Right renal pelvis (tissue), 4 donors: ENCODE data around the gene NPW. TPM values are rescaled to one million over a fixed set of nuclear protein-coding genes. Genes with fewer than 3 reads are reported as not detected.
A peak's percentile ranks its signal among the peaks of the same experiment; 100 is the strongest.

Experiments
- DNase-seq, 4 donors: peaks; one replicate each; pipeline ENCODE4 v3.0.0-alpha.2; 2013; ENCODE audit warnings: low read depth in 4 of 4, low spot score in 3 of 4, missing footprints in 1 of 4
- polyA plus RNA-seq, 4 donors: library from polyadenylated mRNA; unstranded; fragments of 120-200 nt; gene quantifications; one replicate each; pipeline ENCODE4 v1.2.1, GENCODE V29; 2013; ENCODE audit not compliant: insufficient read length in 4 of 4

The NPW gene
- polyA plus RNA-seq, 4 donors = 3.8 to 10.3 (median 5.5) TPM

- no peak for DNase-seq
These were observed 26.6 kb downstream of the NPW start for GRCh38 chr16:2045965-2046892.

DNA sequence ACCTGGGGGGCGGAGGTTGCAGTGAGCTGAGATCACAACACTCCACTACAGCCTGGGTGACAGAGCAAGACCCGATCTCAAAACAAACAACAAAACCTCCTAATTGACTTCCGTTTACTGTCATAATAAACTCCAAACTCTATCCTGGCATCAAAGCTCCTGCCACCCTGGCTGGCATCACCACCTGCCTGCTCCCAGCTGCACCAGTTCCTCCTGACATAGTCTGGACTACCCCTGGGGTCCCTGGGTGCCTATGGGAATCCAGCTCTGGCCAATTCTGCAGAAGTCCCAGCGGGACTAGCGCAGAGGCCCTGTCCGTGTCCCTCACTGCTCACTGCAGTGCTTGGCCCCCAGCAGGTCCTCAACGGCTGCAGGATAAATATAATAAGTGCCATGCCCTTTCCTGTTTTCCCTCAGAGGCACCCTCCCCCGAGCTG, 27.3 kb downstream of the NPW start:
- DNase-seq = no peak

DNA sequence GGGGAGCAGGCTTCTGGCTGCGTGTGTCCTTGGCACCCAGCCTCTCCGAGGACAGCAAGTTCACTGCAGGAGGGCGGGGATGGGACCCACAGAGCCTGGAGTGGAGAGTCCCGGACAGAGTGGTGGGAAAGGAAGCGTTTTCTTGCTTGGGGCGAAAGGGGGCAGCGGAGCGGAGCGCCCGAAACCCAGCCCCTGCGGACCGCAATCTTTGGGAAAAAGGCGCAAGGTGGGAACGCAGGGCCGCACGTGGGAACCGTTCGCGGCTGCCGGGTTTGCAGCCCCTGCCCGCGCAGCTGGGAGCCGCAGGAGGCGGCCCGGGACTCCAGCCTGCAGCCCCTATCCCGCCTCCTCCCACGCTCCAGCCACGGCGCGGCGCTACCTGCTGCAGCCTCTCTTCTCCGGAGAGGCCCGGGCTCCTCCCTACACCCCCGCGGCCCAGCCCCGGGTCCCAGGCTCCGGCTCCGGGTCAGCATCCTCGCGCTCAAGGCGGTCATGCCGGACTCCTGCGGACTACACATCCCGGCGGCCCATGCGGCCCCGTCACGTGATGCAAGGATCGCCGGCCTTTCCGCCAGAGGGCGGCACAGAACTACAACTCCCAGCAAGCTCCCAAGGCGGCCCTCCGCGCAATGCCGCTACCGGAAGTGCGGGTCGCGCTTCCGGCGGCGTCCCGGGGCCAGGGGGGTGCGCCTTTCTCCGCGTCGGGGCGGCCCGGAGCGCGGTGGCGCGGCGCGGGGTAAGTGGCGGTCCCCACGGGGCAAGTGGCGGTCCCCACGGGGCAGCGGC, 27.9 kb downstream of the NPW start, which contains the start of the genes NTHL1 and TSC2:
Gene NTHL1 (minus strand): TSS at position 505 of the 786 bp plus-strand sequence. CDS start 11 bp downstream, at position 494.
Gene TSC2 (plus strand): TSS at position 656 of the 786 bp plus-strand sequence. CDS start 631 bp downstream, outside the sequence.
- DNase-seq = peak; percentile 91 to 96 (median 94)

DNA sequence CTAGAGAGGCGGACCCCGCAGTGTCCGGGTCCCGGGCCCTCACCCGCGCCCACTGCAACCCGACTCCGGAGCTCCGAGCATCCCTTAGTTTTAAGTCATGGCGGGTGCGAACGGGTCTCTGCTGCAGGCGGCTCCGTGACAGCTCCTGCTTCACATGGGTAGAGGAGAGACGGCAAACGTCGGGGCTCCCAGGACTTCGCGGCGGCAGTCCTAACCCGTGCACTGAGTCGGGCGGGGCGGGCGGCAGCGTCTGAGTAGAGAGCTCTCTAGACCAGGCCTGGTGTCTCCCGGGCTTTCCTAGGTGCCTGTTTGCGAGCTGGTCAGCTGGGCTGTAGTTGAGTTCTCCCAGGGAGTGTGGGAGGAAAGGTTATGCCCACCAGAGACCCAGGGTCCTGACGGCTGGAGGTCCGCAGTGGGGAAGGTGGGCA, 28.5 kb downstream of the NPW start:
- no peak for DNase-seq

DNA sequence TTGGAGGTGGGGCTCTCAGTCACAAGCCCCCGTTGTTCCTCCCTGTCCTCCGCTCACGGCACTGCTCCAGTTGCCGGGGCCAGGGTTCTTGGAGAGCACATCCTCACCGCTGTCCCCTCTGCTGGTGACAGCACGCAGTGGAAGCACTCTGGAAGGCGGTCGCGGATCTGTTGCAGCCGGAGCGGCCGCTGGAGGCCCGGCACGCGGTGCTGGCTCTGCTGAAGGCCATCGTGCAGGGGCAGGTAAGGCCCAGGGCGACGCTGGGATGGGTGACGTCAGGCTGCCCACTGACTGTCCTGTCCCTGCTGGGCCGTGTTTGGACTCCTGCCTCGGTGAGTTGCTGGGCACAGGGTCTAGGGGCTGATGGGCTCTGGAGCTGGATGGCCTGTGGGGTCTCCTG, 33.6 kb downstream of the NPW start:
- no peak for DNase-seq

DNA sequence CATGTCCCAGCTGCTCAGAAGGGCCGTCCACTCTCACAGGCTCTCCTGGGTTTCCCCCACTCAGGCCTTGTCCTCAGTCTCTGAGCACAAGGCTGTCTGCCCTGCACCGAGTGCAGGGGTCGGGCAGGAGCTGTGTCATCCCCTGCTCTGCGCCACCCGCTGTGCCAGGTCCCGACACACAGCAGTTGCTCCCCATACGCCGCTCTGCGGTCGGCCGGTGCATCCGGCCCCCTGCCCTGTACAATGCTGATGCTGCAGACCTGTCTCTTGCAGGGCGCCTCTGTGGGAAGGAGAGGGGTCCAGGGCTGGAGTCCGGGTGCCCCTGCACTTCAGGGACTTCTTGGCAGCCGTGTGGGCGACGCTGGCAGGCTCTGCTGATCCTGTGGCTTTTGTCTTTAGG, 34.3 kb downstream of the NPW start:
- DNase-seq = no peak

- no peak for DNase-seq
These were observed 35.1 kb downstream of the NPW start for GRCh38 chr16:2054543-2055245.

DNA sequence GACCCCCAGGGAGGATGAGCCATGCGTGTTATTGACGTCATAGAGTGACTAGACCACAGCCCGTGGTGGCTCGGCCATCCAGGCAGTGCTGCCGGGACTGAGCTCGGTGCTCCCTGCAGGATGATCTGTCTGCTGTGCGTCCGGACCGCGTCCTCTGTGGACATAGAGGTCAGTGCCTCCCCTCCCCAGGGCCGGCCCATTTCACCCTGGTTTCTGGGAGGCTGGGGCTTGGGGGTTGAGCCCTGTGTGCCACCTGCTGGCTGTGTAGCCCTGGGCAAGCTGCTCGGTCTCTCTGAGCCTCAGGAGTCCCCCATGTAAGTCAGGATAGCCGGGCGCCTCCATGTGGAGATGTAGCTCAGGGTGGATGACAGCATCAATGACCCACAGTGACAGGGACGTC, 36.5 kb downstream of the NPW start:
- no peak for DNase-seq

DNA sequence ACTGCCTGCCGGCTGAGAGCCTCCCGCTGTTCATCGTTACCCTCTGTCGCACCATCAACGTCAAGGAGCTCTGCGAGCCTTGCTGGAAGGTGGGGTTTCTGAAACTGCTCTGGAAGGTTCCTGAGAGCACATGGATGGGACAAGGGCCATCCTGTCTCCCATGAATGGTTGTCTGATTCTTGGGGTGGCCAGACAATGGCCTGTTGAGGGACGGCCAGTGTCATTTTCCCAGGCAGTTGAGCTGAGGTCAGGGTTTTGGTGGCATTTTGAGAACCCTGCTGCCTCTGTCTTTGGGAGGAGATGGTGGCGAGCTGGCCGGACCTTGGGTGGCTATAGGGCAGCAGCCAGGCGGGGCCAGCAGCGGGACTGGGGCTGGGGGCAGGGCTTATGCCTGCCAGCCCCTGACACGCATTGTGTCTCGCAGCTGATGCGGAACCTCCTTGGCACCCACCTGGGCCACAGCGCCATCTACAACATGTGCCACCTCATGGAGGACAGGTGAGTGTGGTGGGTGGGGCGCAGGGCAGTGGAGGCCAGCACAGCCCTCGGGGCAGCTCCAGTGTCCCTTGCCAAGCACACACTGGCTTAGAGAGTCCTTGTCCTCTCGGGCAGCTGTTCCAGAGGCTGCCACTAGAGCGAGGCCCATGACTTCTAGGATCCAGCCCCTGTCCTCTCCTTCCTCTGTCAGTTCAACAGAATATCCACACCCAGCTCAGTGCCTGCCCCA, 37.3 kb downstream of the NPW start:
- DNase-seq = no peak

DNA sequence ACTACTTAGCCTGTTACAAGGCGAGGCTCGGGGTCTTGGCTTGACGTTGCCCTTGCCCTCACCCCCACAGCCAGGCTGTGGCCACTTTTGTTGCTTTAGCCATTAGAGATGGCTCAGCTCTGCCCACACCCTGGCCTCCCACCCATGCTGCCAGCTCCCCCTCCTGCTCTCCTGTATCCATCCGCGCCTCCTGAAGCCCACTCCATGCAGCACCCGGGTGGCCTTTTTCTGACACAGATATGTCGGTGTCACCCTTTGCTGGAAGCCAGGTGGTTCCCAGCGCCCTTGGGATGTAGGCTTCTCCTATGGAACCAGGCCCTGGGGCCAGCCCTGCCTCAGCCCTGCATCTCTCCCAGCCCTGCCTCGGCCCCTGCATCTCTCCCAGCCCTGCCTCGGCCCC, 37.9 kb downstream of the NPW start:
- DNase-seq = no peak

GRCh38 chr16:2058420-2058819, 38.8 kb downstream of the NPW start:
- no peak for DNase-seq

GRCh38 chr16:2058872-2059271, 39.3 kb downstream of the NPW start:
- DNase-seq = no peak

GRCh38 chr16:2060346-2060745, 40.8 kb downstream of the NPW start:
- no peak for DNase-seq

DNA sequence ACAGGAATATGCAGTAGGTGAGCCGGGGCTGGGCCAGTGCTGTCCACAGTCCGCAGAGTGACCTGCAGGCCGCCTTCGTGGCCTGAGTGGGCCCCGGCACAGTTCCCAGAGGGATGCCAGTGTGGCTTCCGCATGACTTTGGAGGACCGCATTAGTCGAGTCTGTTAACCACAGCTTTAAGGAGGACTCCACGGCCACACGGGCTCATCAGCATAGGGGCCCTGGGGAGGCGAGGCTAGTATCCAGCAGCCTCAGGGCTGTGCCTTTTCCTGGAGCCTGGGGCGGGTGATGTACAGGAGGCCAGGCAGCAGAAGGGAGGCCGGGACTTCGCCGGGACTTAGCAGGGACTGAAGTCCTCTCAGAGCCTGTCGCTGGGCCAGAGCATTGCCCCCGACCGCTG, 41.4 kb downstream of the NPW start:
- no peak for DNase-seq

DNA sequence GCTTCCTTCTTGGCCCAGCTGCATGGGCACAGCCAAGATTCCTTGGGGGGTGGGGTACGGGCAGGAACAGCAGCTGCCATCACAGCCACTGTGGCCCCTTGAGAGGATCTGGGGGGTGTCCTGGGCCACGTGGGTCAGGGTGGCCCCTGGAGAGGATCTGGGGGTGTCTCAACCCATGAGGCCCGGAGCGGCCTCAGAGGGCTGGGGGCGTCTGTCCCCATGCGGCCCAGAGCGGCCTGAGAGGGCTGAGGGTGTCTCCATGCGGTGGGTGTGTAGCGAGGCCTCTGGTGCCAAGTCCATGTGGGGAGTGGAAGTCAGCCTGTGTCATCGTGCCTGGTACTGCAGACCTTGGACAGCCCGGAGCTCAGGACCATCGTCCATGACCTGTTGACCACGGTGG, 41.9 kb downstream of the NPW start:
- DNase-seq = no peak

- DNase-seq = no peak
These were observed 43.2 kb downstream of the NPW start for GRCh38 chr16:2062801-2063200.

DNA sequence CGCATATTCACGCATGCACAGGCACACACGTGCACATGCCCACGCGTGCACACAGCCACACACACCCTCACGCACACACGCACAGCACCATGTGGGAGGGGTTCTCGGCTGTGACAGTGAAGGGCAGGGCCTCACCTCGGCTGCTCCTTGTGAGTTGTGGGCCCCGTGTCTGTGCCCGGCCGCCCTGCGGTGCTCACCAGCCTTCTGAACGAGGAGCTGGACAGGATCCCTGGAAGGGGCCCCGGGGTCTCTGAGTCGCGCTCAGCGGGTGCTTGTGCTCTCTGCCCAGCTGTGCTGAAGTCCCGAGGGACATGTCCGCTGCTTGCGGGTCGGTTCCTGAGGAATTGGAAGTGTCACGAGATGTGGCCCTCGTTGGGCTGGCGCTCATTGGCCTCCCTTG, 44.3 kb downstream of the NPW start:
- no peak for DNase-seq

DNA sequence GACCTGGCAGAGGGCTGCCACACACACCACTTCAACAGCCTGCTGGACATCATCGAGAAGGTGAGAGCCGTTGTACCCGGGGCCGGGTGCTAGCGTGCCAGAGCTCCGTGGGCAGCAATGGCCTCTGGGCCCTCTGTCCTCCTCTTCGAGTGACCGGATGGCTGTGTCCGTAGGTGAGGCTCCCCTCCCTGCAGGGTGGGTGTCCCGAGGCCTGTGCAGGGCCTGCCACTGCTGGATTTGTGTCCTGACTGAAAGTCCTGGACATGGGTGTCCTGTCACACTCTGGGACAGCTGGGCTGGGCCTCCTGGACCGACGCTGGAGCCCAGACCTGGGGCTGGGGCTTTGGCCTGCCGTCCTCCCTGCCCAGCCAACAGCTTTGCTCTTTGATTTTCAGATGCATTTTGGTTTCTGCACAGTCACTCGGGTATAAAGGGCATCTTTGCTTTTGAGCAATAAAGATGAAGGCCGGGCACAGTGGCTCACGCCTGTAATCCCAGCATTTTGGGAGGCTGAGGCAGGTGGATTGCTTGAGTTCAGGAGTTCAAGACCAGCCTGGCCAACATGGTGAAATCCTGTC, 44.9 kb downstream of the NPW start:
- DNase-seq = no peak

- DNase-seq = no peak
These were observed 46.6 kb downstream of the NPW start for GRCh38 chr16:2066139-2066538.
